Stimulated activated CD4-positive, alpha-beta T cell treated with anti-CD3 and anti-CD28 coated beads, Interleukin-1b, Interleukin-23, amount 100 ng/mL, for 24 hours (primary cell): ENCODE data around the gene ADAMTSL1.

Experiments
- DNase-seq, 4 experiments: peaks; one replicate each; pipeline ENCODE4 v3.0.0-alpha.2; 2020; ENCODE audit warnings: low read depth in 4 of 4, low spot score in 1 of 4

The ADAMTSL1 gene

DNA sequence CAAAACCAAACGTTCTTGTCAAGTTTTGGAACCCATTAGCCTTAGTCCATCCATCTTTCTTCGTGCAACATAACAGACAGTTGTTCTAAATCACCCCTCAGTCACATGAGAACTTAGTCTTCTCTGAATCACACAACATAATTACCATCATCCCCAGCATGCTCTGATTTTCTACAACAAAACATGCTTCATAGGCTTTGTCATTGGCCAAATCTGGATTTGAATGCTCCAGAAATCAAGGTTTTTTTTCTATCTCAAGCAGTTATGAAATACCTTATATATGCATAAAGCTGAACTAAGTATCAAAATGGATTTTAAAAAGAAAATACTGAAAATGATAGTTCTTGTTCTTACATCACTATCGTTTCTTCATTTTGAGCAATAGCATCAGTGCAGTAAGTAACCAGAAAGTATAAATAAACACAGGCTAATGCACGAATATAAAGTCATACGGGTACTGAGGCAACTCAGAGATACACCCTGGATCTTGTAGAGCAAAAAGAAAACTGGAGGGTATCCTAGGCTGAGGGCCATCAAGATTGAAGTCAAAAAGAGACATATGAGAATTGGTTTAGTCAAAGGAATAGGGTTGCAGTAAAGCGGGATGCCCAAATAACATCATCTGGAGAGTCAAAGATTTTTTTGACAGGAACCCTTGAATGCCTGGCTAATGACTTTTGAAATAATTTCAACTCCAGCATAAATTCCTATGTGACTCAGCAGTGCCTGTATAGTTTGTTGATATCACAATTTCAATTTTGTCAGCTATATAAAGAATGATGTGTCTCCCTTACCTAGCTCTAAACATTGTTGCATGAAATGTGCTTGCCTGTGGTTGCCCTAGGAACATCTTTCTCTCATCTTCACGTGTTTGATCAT lies 164.7 kb downstream of the ADAMTSL1 start:
- no peak for DNase-seq

DNA sequence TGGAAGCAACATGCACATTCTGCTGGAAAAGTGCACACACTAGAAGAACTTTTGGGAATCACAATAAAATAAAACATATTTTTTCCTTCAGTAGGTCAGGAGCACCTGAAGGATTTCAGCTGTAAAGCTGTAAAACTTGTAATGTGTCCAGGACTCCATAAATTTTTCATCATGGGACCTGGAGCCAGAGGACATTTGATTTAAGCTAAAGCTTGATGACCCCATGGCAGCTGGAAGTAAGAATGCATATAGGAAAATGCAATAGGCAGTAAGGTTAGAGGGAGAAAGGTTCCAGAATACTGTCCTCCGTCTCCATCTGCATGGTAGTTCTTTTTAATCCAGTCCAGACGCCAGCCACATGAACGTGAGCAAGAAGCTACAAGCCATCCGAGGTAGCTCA lies 166.0 kb downstream of the ADAMTSL1 start:
- DNase-seq, result no peak

DNA sequence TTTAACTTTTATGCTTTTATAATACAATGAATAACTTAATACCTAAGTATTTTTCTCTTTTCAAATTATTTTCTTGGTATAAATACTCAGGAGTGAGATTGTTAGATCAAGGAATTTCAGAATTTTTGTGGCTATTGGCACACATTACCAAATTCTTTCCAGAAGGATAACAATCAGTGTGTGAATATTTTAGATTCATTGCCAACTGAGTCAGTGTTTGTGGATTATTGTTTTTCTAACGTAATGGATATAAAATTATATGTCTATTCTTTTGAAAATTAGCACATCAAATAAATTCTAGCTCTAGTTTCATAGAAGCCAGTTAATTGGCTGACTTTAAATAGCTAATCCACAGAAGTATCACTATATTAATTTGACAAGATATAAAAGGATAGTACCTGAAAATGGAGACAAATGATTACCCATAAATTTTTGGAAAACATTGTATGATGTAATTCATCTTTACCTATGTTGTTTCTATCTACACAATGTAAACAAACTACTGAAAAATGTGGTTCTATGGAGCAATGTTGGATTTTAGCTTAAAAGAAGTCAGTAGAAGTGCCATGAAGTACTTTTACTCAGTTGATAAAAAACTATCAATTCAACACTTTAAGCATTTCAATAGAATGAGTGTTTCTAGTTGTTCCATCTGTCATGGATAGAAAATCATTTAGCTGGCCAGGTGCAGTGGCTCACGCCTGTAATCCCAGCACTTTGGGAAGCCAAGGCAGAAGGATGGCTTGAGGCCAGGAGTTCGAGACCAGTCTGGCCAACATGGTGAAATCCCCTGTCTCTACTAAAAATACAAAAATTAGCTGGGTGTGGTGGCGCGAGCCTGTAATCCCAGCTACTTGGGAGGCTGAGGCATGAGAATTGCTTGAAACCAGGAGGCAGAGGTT lies 185.1 kb downstream of the ADAMTSL1 start:
- DNase-seq, result no peak

GRCh38 chr9:18660001-18660400 lies 186.0 kb downstream of the ADAMTSL1 start:
- no peak for DNase-seq

- no peak for DNase-seq
These were observed 188.4 kb downstream of the ADAMTSL1 start for GRCh38 chr9:18662320-18662719.

GRCh38 chr9:18665947-18666346 lies 192.0 kb downstream of the ADAMTSL1 start:
- DNase-seq, result no peak

- DNase-seq, result no peak
These were observed 192.4 kb downstream of the ADAMTSL1 start for GRCh38 chr9:18666348-18666747.

DNA sequence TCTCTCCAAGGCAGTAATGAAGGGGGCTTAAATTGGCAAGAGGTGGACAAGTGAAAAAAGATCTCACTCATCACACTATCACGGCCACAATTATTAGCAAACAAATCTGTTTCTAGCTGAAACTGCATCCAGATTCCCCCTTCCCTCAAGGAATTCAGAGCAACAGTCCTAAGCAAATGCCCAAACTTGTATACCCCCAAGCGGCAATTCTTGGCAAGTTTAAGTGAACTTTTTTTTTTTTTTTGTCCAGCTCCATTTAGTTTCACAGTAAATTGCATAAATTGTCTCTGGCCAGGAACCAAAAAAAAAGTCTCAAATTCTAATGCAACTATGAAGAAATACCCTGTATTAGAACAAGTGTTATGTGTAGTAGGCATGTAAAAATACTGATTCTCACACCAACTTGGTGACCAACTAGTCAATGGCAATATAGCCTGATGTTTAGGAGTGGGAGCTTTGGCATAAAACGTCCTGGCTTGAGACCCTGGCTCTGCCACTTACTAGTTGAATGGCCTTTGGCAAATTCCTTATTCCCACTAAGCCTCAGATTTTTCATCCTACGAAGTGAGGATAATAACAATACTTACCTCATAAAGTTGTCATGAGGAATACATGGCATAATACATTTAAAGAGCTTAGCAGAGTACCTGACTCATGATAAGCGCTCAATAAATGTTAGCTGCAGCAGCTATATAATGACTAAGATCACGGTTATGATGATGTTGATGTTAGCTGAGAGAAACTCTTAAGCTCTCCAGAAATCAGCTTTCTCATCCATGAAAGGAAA lies 193.2 kb downstream of the ADAMTSL1 start:
- no peak for DNase-seq

- no peak for DNase-seq
These were observed 195.0 kb downstream of the ADAMTSL1 start for GRCh38 chr9:18668944-18669343.

GRCh38 chr9:18672706-18673105 lies 198.8 kb downstream of the ADAMTSL1 start:
- DNase-seq, result no peak

GRCh38 chr9:18673179-18673578 lies 199.2 kb downstream of the ADAMTSL1 start:
- DNase-seq, result no peak

- no peak for DNase-seq
These were observed 201.4 kb downstream of the ADAMTSL1 start for GRCh38 chr9:18675332-18675731.

- no peak for DNase-seq
These were observed 202.0 kb downstream of the ADAMTSL1 start for GRCh38 chr9:18675973-18676372.

- DNase-seq, result no peak
These were observed 202.6 kb downstream of the ADAMTSL1 start for GRCh38 chr9:18676525-18676924.

DNA sequence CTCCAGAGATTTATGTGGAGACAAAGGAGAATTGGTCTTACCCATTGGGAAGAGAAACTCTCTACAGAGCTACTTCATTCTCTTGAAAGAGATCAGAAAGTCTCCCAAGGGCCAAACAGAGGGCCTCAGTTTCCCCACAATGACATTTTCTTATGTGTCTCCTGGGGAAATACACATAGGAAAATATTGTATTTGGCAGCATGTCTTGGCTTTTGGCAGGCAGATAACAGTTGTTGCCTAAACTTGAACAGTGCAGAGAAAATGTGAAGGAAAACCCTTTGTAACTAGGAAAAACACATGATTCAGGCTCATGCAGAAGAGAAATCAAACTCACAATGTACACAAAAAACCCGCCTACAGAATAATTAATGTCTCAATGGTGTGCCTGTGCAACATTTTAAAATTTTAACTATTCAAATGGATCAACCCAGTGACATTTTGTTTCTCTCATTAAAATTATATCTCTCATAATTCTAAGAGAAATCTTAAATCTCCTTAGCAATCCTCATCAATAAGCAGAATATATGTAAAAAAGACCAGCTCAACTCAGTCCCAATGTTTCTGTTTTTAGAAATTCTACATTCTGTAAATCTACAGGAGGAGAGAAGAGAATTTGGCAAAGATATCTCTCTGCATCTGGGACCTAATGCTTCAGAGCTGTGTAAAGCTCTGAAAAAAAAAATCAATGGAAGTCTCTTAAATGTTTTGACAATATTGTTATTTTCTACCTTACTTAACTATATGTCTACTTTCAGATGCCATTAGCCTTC lies 205.1 kb downstream of the ADAMTSL1 start:
- DNase-seq, result no peak

DNA sequence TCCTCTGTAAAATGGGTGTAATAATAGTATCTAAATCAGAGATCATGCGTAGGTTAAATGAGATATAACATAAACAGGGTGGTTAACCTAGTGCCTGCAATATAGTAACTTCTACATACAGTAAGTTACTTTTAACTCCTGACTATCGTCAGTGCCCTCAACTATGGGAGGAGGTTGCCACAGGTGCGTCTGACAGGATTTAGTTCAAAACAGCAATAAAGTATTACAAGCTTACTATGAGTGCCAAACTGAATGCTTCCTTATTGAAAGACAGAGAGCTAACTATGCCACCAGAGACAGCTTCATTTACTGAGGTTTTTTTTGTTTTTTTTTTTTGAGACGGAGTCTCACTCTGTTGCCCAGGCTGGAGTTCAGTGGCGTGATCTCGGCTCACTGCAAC lies 209.0 kb downstream of the ADAMTSL1 start:
- DNase-seq, result no peak

GRCh38 chr9:18683312-18683711 lies 209.4 kb downstream of the ADAMTSL1 start:
- no peak for DNase-seq

DNA sequence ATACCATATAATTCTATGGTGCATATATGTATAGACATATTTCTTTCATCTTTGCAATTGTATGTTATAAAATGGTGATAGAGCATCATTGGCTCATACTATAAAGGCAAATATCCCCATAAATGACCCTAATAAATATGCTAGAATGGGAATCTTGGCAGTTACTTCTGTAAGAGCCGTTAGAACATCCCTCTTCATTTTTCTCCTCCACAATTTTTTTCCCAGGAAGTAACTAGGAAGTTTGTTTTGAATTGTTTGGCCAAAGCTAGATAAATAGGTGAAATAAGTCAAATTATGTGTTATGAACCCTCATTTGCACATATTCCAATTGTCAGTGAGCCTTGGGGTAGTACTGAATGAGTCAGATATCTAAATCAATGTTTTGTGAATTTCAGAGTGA lies 209.9 kb downstream of the ADAMTSL1 start:
- no peak for DNase-seq

DNA sequence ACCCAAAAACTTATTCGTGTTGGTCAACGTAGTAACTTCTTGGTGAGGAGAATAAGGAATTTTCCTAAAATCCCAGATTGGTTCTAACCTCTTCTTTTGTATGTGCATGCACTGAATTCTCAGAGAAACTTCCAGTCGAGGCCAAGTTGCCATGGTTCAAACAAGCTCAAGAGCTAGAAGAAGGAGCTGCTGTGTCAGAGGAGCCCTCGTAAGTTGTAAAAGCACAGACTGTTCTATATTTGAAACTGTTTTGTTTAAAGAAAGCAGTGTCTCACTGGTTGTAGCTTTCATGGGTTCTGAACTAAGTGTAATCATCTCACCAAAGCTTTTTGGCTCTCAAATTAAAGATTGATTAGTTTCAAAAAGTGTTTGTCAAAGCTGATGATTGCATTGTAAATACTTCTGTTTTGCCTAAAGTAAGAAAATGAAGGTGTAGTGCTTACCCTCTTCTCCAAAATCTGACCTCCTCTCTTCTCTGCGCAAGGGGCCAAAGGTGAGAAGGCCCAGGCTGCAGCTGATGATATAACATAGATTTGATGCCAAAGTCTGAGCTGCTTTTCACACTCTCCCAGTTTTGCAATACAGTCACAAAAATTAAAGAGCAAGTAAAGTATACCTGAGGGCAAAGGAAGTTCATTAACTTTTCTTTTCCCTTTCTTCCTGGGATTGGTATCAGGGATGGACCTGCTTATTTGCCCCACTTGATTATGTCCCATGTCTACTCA lies 210.8 kb downstream of the ADAMTSL1 start:
- DNase-seq, result no peak
